Neuron (in vitro differentiated cells): ENCODE data around the gene C1D.

Experiments
- H2AFZ ChIP-seq: one replicate; pipeline ENCODE4 v1.6.1; 2013; ENCODE audit warnings: low read depth, mild to moderate bottlenecking, inconsistent platforms, low read length, moderate library complexity
- H3K27me3 ChIP-seq: one replicate; pipeline ENCODE4 v1.6.1; 2013; ENCODE audit warnings: low read length; ENCODE audit not compliant: insufficient read depth
- H3K36me3 ChIP-seq: one replicate; pipeline ENCODE4 v1.6.1; 2013; ENCODE audit warnings: low read length; ENCODE audit not compliant: insufficient read depth
- H3K4me1 ChIP-seq: one replicate; pipeline ENCODE4 v1.6.1; 2013; ENCODE audit warnings: low read length; ENCODE audit not compliant: insufficient read depth
- H3K4me3 ChIP-seq: 2 replicates; pipeline ENCODE4 v1.5.1; 2013; ENCODE audit warnings: mild to moderate bottlenecking, low read length, moderate library complexity
- H3K9me3 ChIP-seq: one replicate; pipeline ENCODE4 v1.6.1; 2013; ENCODE audit warnings: low read length

The C1D gene

GRCh38 chr2:68046224-68046623, 16.6 kb downstream of the C1D start:
- Histone ChIP-seq H3K27me3 (no peaks in the 10 kb centered on the region), H3K4me3 (no peak overlapping the region), H3K36me3 (no peaks in the 10 kb centered on the region), H2AFZ (no peak overlapping the region), H3K4me1 (no peaks in the 10 kb centered on the region), H3K9me3 (no peaks in the 10 kb centered on the region)

- Histone ChIP-seq H3K27me3 (no peaks in the 10 kb centered on the region), H3K4me3 (no peak overlapping the region), H2AFZ (no peak overlapping the region), H3K9me3 (no peaks in the 10 kb centered on the region), H3K4me1 (no peaks in the 10 kb centered on the region), H3K36me3 (no peaks in the 10 kb centered on the region)
Measured at GRCh38 chr2:68045342-68045741, 17.5 kb downstream of the C1D start.

GRCh38 chr2:68044099-68044498, 18.7 kb downstream of the C1D start:
- Histone ChIP-seq H3K4me1 (no peaks in the 10 kb centered on the region), H3K9me3 (no peaks in the 10 kb centered on the region), H3K27me3 (no peaks in the 10 kb centered on the region), H3K36me3 (no peaks in the 10 kb centered on the region), H2AFZ (no peak overlapping the region), H3K4me3 (no peak overlapping the region)

- Histone ChIP-seq H3K9me3 (no peaks in the 10 kb centered on the region), H3K4me1 (no peaks in the 10 kb centered on the region), H2AFZ (no peak overlapping the region), H3K4me3 (no peak overlapping the region), H3K36me3 (no peaks in the 10 kb centered on the region), H3K27me3 (no peaks in the 10 kb centered on the region)
Measured at GRCh38 chr2:68043695-68044094, 19.1 kb downstream of the C1D start.

- Histone ChIP-seq H2AFZ (no peak overlapping the region), H3K4me3 (no peak overlapping the region), H3K27me3 (no peaks in the 10 kb centered on the region), H3K36me3 (no peaks in the 10 kb centered on the region), H3K4me1 (no peaks in the 10 kb centered on the region), H3K9me3 (no peaks in the 10 kb centered on the region)
Measured at GRCh38 chr2:68043032-68043431, 19.8 kb downstream of the C1D start.

- H3K27me3 ChIP-seq: no peaks in the 10 kb centered on the region
- no peak overlapping the region for H3K4me3 ChIP-seq
- no peak overlapping the region for H2AFZ ChIP-seq
- no peaks in the 10 kb centered on the region for H3K4me1 ChIP-seq
- no peaks in the 10 kb centered on the region for H3K36me3 ChIP-seq
- no peaks in the 10 kb centered on the region for H3K9me3 ChIP-seq
Measured at GRCh38 chr2:68041704-68042245, 21.0 kb downstream of the C1D start.

GRCh38 chr2:68040078-68040477, 22.7 kb downstream of the C1D start:
- no peaks in the 10 kb centered on the region for H3K27me3 ChIP-seq
- no peaks in the 10 kb centered on the region for H3K36me3 ChIP-seq
- H3K4me1 ChIP-seq: no peaks in the 10 kb centered on the region
- no peak overlapping the region for H3K4me3 ChIP-seq
- no peak overlapping the region for H2AFZ ChIP-seq
- no peaks in the 10 kb centered on the region for H3K9me3 ChIP-seq

GRCh38 chr2:68039317-68039716, 23.5 kb downstream of the C1D start:
- H3K27me3 ChIP-seq: no peaks in the 10 kb centered on the region
- H3K9me3 ChIP-seq: no peaks in the 10 kb centered on the region
- H3K4me3 ChIP-seq: no peak overlapping the region
- H3K4me1 ChIP-seq: no peaks in the 10 kb centered on the region
- no peaks in the 10 kb centered on the region for H3K36me3 ChIP-seq
- H2AFZ ChIP-seq: no peak overlapping the region

- Histone ChIP-seq H3K36me3 (no peaks in the 10 kb centered on the region), H3K27me3 (peaks cover 2% of the 10 kb centered on the region), H2AFZ (no peak overlapping the region), H3K9me3 (no peaks in the 10 kb centered on the region), H3K4me1 (peaks cover 3% of the 10 kb centered on the region), H3K4me3 (no peak overlapping the region)
Measured at GRCh38 chr2:68032702-68033101, 30.1 kb downstream of the C1D start.

- H3K36me3 ChIP-seq: no peaks in the 10 kb centered on the region
- no peak overlapping the region for H3K4me3 ChIP-seq
- peak overlapping the region; percentile 5 for H2AFZ ChIP-seq
- H3K27me3 ChIP-seq: peaks cover 2% of the 10 kb centered on the region
- peaks cover 3% of the 10 kb centered on the region for H3K4me1 ChIP-seq
- H3K9me3 ChIP-seq: no peaks in the 10 kb centered on the region
Measured at GRCh38 chr2:68031542-68032160, 31.2 kb downstream of the C1D start.

GRCh38 chr2:68031043-68031442, 31.8 kb downstream of the C1D start:
- Histone ChIP-seq H2AFZ (peak overlapping the region; percentile 5), H3K4me3 (no peak overlapping the region), H3K9me3 (no peaks in the 10 kb centered on the region), H3K27me3 (peaks cover 2% of the 10 kb centered on the region), H3K36me3 (no peaks in the 10 kb centered on the region), H3K4me1 (peaks cover 3% of the 10 kb centered on the region)

GRCh38 chr2:68030529-68030928, 32.3 kb downstream of the C1D start:
- Histone ChIP-seq H2AFZ (no peak overlapping the region), H3K4me1 (peaks cover 3% of the 10 kb centered on the region), H3K9me3 (no peaks in the 10 kb centered on the region), H3K36me3 (no peaks in the 10 kb centered on the region), H3K27me3 (peaks cover 2% of the 10 kb centered on the region), H3K4me3 (no peak overlapping the region)

GRCh38 chr2:68027959-68028358, 34.8 kb downstream of the C1D start:
- Histone ChIP-seq H2AFZ (no peak overlapping the region), H3K36me3 (no peaks in the 10 kb centered on the region), H3K9me3 (no peaks in the 10 kb centered on the region), H3K4me3 (no peak overlapping the region), H3K27me3 (peaks cover 2% of the 10 kb centered on the region), H3K4me1 (peaks cover 3% of the 10 kb centered on the region)

GRCh38 chr2:68024450-68024849, 38.4 kb downstream of the C1D start:
- Histone ChIP-seq H3K4me1 (no peaks in the 10 kb centered on the region), H3K4me3 (no peak overlapping the region), H3K27me3 (no peaks in the 10 kb centered on the region), H2AFZ (no peak overlapping the region), H3K36me3 (no peaks in the 10 kb centered on the region), H3K9me3 (no peaks in the 10 kb centered on the region)
